C4-2B (cell line): ENCODE data around the gene SNF8.

Source experiments
- H3K27ac ChIP-seq: fragments of 450-650 bp; 2 replicates; pipeline ENCODE4 v1.5.1; 2017
- CTCF ChIP-seq: fragments of 450-650 bp; conservative IDR thresholded peaks from 2 replicates; pipeline ENCODE4 v1.5.1; 2017; ENCODE audit warnings: mild to moderate bottlenecking
- ZFX ChIP-seq: fragments of 450-650 bp; IDR thresholded peaks from 2 replicates; pipeline ENCODE4 v1.6.1; 2017

The SNF8 gene

GRCh38 chr17:48882272-48882671 lies 62.4 kb downstream of the SNF8 start:
- no peak overlapping the region for H3K27ac ChIP-seq
- TF ChIP-seq CTCF = no peak
- no peak for TF ChIP-seq ZFX
